HCT116 (cell line): Measurements from ENCODE around the gene HRG. TPM values are rescaled to one million over a fixed set of nuclear protein-coding genes. Genes with fewer than 3 reads are reported as not detected.

Experiments
- ATAC-seq: fragments of 200-7000 bp; cut with Tn5 transposase; 2 replicates; pipeline ENCODE4 v1.9.1; 2020; ENCODE audit warnings: mild to moderate bottlenecking, moderate library complexity
- BruUV-seq: library from RNA; stranded (reverse); fragments of 400-500 nt; replicated peaks from 2 replicates; lab custom pipeline; 2021; lab: Mats Ljungman, UMichigan
- CTCF ChIA-PET: fragments of 300-600 bp; sonication (Branson Sonifier 250); formaldehyde crosslinking; loops from one replicate; lab custom pipeline; 2021; ENCODE audit warnings: antibody characterized with exemption; lab: Charles Lee
- POLR2A ChIA-PET: fragments of 300-600, 350-600 bp; sonication (Branson Sonifier 250); formaldehyde crosslinking; loops from one replicate; lab custom pipeline; 2021; ENCODE audit warnings: antibody characterized with exemption; lab: Charles Lee
- RAD21 ChIA-PET, 2 experiments: fragments of 300-600 bp; sonication (Branson Sonifier 250); formaldehyde crosslinking; loops; one replicate each; lab custom pipeline; 2023; ENCODE audit warnings: low total read pairs in 2 of 2; ENCODE audit not compliant: uncharacterized antibody in 2 of 2, unreplicated experiment in 2 of 2, low non-redundant PET in 1 of 2; lab: Charles Lee
- DNase-seq: peaks from one replicate; pipeline ENCODE4 v3.0.0-alpha.2; 2010; ENCODE audit warnings: low read depth, low spot score
- H2AFZ ChIP-seq: fragments of 200-600 bp; shearing (Covaris generic), sonication (generic); 2 replicates; pipeline ENCODE4 v1.6.1; 2017; ENCODE audit warnings: low read depth, mixed run types, mixed read lengths, antibody characterized with exemption, low read length; ENCODE audit not compliant: poor library complexity, severe bottlenecking
- H3K27ac ChIP-seq: 2 replicates; pipeline ENCODE4 v1.5.1; 2012; ENCODE audit warnings: low read depth, low read length
- H3K27me3 ChIP-seq: fragments of 200-600 bp; sonication (generic); 2 replicates; pipeline ENCODE4 v1.6.1; 2016; ENCODE audit warnings: mixed run types, low read length, mixed read lengths; ENCODE audit not compliant: insufficient read depth
- H3K36me3 ChIP-seq, 2 experiments: fragments of 200-500 bp in 1 of 2; fragments of 200-600 bp in 1 of 2; sonication (Bioruptor generic) in 1 of 2; sonication (generic) in 1 of 2; 2 replicates each; pipeline versions ENCODE4 v1.5.1 to v1.6.1; 2014 to 2016; ENCODE audit warnings: low read length in 2 of 2, inconsistent platforms in 1 of 2, mixed read lengths in 1 of 2, mixed run types in 1 of 2; ENCODE audit not compliant: insufficient read depth in 2 of 2, control insufficient read depth in 1 of 2
- H3K4me1 ChIP-seq, 2 experiments: fragments of 200-600 bp in 1 of 2; sonication (generic) in 1 of 2; 2 replicates each; pipeline versions ENCODE4 v1.5.1 to v1.6.1; 2012 to 2017; ENCODE audit warnings: low read length in 2 of 2, inconsistent platforms in 1 of 2, mild to moderate bottlenecking in 1 of 2, mixed read lengths in 1 of 2, mixed run types in 1 of 2, moderate library complexity in 1 of 2; ENCODE audit not compliant: insufficient read depth in 2 of 2, control insufficient read depth in 1 of 2
- H3K4me2 ChIP-seq: fragments of 200-600 bp; sonication (generic); 2 replicates; pipeline ENCODE4 v1.6.1; 2017; ENCODE audit warnings: mixed run types, low read length, mixed read lengths
- H3K4me3 ChIP-seq, 2 experiments: fragments of 200-600 bp in 1 of 2; sonication (generic) in 1 of 2; replicated peaks in 1 of 2; 2 replicates each; pipeline ENCODE4 v1.5.1; 2011 to 2016; ENCODE audit warnings: low read length in 2 of 2, control low read depth in 1 of 2, low read depth in 1 of 2, mild to moderate bottlenecking in 1 of 2, mixed read lengths in 1 of 2, mixed run types in 1 of 2
- H3K79me2 ChIP-seq: fragments of 200-600 bp; sonication (generic); 2 replicates; pipeline ENCODE4 v1.6.1; 2017; ENCODE audit warnings: mild to moderate bottlenecking, mixed run types, low read length, moderate library complexity, mixed read lengths; ENCODE audit not compliant: insufficient read depth
- H3K9ac ChIP-seq: fragments of 200-600 bp; sonication (generic); 2 replicates; pipeline ENCODE4 v1.6.1; 2016; ENCODE audit warnings: low read length, mixed read lengths
- H3K9me2 ChIP-seq: fragments of 200-600 bp; sonication (generic), shearing (Covaris generic); 2 replicates; pipeline ENCODE4 v1.6.1; 2017; ENCODE audit warnings: mixed run types, mild to moderate bottlenecking, moderate library complexity; ENCODE audit not compliant: insufficient read depth
- H3K9me3 ChIP-seq, 2 experiments: fragments of 200-500 bp in 1 of 2; fragments of 200-600 bp in 1 of 2; sonication (Bioruptor generic) in 1 of 2; sonication (generic) in 1 of 2; 2 replicates each; pipeline ENCODE4 v1.6.1; 2014 to 2017; ENCODE audit warnings: low read length in 2 of 2, mixed read lengths in 2 of 2, inconsistent platforms in 1 of 2, low read depth in 1 of 2, mild to moderate bottlenecking in 1 of 2, mixed run types in 1 of 2, moderate library complexity in 1 of 2; ENCODE audit not compliant: control insufficient read depth in 1 of 2, insufficient read depth in 1 of 2
- H4K20me1 ChIP-seq: fragments of 200-600 bp; sonication (generic), shearing (Covaris generic); 2 replicates; pipeline ENCODE4 v1.6.1; 2017; ENCODE audit warnings: mixed run types, mild to moderate bottlenecking, moderate library complexity; ENCODE audit not compliant: insufficient read depth
- CBX3 ChIP-seq: IDR thresholded peaks from 2 replicates; pipeline ENCODE4 v1.6.1; 2012; ENCODE audit warnings: low read depth
- CTCF ChIP-seq, 3 experiments: fragments of 200-600 bp in 1 of 3; sonication (generic) in 1 of 3; IDR thresholded peaks in 2 of 3; conservative IDR thresholded peaks in 1 of 3; 2 replicates each; pipeline ENCODE4 v1.5.1; 2012 to 2017; ENCODE audit warnings: low read depth in 2 of 3, low read length in 2 of 3, antibody characterized with exemption in 1 of 3, borderline replicate concordance in 1 of 3, control low read depth in 1 of 3, mild to moderate bottlenecking in 1 of 3, mixed read lengths in 1 of 3, mixed run types in 1 of 3, moderate library complexity in 1 of 3; ENCODE audit not compliant: insufficient read depth in 1 of 3
- FOSL1 ChIP-seq: IDR thresholded peaks from 2 replicates; pipeline ENCODE4 v1.6.1; 2012; ENCODE audit warnings: low read depth
- POLR2A ChIP-seq: IDR thresholded peaks from 2 replicates; pipeline ENCODE4 v1.7.0; 2011; ENCODE audit warnings: borderline replicate concordance; ENCODE audit not compliant: insufficient read depth, insufficient read length; ENCODE audit errors: extremely low read depth
- POLR2AphosphoS5 ChIP-seq: IDR thresholded peaks from 2 replicates; pipeline ENCODE4 v1.6.1; 2011; ENCODE audit warnings: mild to moderate bottlenecking, low read depth, low read length, moderate library complexity
- RAD21 ChIP-seq: IDR thresholded peaks from 2 replicates; pipeline ENCODE4 v1.6.1; 2012; ENCODE audit warnings: low read depth, mild to moderate bottlenecking
- REST ChIP-seq: IDR thresholded peaks from 2 replicates; pipeline ENCODE4 v1.6.1; 2012; ENCODE audit warnings: low read depth
- TCF7L2 ChIP-seq: IDR thresholded peaks from 2 replicates; pipeline ENCODE4 v1.7.0; 2011; ENCODE audit warnings: borderline replicate concordance, inconsistent platforms; ENCODE audit not compliant: insufficient read depth, insufficient read length; ENCODE audit errors: extremely low read depth
- YY1 ChIP-seq: IDR thresholded peaks from 2 replicates; pipeline ENCODE4 v1.6.1; 2011; ENCODE audit warnings: low read length, low read depth, moderate library complexity, mild to moderate bottlenecking; ENCODE audit not compliant: insufficient replicate concordance; ENCODE audit errors: extremely low read depth
- ZFX ChIP-seq: fragments of 450-650 bp; IDR thresholded peaks from 2 replicates; pipeline ENCODE4 v1.6.1; 2017
- ZNF274 ChIP-seq: fragments of 200-500 bp; sonication (Bioruptor generic); IDR thresholded peaks from 2 replicates; pipeline ENCODE4 v1.6.1; 2014; ENCODE audit warnings: mild to moderate bottlenecking, low read depth, low read length, inconsistent platforms
- intact Hi-C: fragments of 100-400 bp; cut with micrococcal nuclease; formaldehyde crosslinking; loops from 2 replicates; pipeline ENCODE4 v1.10.0; 2022
- total RNA-seq: library from RNA; stranded (reverse); gene quantifications from one replicate; pipeline ENCODE4 v1.2.1, GENCODE V29; 2021; ENCODE audit not compliant: unreplicated experiment
- TF ChIP-seq, protein P1 (sequence below): IDR thresholded peaks from 2 replicates; pipeline ENCODE4 v1.6.1; 2011; ENCODE audit warnings: mild to moderate bottlenecking, low read length, moderate library complexity; ENCODE audit not compliant: insufficient replicate concordance; ENCODE audit errors: extremely low read depth
- TF ChIP-seq, protein P2 (sequence below): IDR thresholded peaks from 2 replicates; pipeline ENCODE4 v1.6.1; 2012

HRG gene
- total RNA-seq, 1 experiment from 2014 or later, result 0.42 TPM

DNA sequence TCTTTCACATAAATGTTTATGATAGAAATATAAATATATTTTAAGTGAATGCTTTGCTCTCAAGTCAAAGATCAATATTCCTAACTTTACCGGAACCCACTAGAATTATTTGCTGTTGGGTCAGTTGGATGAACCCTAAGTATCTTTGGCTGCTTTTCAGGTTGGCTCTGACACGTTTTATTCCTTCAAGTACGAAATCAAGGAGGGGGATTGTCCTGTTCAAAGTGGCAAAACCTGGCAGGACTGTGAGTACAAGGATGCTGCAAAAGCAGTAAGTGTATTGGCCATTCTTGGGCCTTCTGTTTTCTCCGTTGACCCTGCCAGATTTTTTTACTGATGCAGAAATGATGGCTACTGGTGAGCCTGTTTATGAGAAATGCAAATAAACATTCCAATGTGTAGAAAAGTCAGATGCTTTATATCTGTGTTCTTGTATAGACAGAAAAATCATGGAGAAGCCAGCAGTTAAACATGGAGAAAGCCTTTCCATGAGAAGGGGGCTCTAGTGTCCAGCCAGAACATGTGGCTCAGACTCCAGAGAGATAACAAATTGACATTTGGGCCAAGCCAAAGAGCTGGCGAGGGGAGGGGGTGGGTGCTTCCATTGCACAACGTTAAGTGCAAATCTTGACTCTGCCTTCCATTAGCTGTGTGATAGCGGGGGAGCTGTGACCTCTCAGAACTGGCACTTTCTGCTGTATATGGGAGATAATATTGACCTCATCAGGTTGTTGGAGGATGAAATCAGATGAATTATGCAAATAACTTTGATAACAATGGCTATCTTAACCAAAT lies 54.3 kb downstream of the HRG start:
- no TSS peak for BruUV-seq

More for the DNA sequence above, 54.3 kb downstream of the HRG start:
- Histone ChIP-seq H3K27ac (no peak overlapping the region), H3K9me2 (no peaks in the 10 kb centered on the region), H4K20me1 (no peaks in the 10 kb centered on the region), H3K27me3 (no peaks in the 10 kb centered on the region), H3K4me1 (no peaks in the 10 kb centered on the region), H3K36me3 (no peaks in the 10 kb centered on the region), H3K9ac (no peak overlapping the region), H3K9me3 (no peaks in the 10 kb centered on the region), H3K4me2 (no peak overlapping the region), H2AFZ (no peak overlapping the region), H3K79me2 (no peaks in the 10 kb centered on the region), H3K4me3 (no peak overlapping the region)
- no peak for DNase-seq
- POLR2A ChIA-PET, result interaction anchor here (1.1 kb wide), 1 partner anchor 70 kb away, joined by 3 read pairs; no protein-coding TSS in a partner anchor
- intact Hi-C loops, result no loop called here
- RAD21 ChIA-PET, result no interaction called here
- ATAC-seq, result no peak
- TF ChIP-seq FOSL1 (no peak), POLR2A (no peak), REST (no peak), ZFX (no peak), POLR2AphosphoS5 (no peak), RAD21 (no peak), ZNF274 (no peak), TCF7L2 (no peak), CBX3 (no peak), YY1 (no peak), CTCF (IDR thresholded peaks at IDR 0.05 in 2 of 3, conservative IDR thresholded peaks at IDR 0.05 in 1 of 3; ENCODE audit: borderline replicate concordance in 1 of 3, insufficient read depth in 1 of 3, low read depth in 2 of 3, low read length in 2 of 3) (no peak)
- TF ChIP-seq, protein P1, sequence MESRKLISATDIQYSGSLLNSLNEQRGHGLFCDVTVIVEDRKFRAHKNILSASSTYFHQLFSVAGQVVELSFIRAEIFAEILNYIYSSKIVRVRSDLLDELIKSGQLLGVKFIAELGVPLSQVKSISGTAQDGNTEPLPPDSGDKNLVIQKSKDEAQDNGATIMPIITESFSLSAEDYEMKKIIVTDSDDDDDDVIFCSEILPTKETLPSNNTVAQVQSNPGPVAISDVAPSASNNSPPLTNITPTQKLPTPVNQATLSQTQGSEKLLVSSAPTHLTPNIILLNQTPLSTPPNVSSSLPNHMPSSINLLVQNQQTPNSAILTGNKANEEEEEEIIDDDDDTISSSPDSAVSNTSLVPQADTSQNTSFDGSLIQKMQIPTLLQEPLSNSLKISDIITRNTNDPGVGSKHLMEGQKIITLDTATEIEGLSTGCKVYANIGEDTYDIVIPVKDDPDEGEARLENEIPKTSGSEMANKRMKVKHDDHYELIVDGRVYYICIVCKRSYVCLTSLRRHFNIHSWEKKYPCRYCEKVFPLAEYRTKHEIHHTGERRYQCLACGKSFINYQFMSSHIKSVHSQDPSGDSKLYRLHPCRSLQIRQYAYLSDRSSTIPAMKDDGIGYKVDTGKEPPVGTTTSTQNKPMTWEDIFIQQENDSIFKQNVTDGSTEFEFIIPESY, result no peak
- TF ChIP-seq, protein P2, sequence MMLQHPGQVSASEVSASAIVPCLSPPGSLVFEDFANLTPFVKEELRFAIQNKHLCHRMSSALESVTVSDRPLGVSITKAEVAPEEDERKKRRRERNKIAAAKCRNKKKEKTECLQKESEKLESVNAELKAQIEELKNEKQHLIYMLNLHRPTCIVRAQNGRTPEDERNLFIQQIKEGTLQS, result no peak
- CTCF ChIA-PET, result no interaction called here
